ENCODE data around the gene LRP1.

DNA sequence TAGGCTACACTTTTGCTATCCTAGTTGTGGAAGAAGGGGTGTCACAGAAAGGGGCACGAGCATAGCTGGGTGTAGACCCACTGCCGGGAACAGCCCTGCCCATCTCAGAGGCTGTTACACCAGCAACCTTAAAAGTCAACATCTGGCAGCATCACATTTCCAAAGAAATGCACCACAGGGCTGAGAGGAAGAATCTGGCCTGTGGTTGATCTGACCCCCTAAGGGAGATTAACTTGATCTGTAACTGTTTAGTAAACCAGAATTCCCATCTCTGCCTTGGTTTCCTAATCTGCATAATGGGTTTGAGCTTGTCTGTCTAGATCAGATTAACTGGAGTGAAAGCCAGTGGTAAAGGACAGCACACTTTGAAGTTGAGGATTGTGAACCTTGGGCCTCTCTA is 17.8 kb downstream of the LRP1 start:
- TF ChIP-seq, protein P1, sequence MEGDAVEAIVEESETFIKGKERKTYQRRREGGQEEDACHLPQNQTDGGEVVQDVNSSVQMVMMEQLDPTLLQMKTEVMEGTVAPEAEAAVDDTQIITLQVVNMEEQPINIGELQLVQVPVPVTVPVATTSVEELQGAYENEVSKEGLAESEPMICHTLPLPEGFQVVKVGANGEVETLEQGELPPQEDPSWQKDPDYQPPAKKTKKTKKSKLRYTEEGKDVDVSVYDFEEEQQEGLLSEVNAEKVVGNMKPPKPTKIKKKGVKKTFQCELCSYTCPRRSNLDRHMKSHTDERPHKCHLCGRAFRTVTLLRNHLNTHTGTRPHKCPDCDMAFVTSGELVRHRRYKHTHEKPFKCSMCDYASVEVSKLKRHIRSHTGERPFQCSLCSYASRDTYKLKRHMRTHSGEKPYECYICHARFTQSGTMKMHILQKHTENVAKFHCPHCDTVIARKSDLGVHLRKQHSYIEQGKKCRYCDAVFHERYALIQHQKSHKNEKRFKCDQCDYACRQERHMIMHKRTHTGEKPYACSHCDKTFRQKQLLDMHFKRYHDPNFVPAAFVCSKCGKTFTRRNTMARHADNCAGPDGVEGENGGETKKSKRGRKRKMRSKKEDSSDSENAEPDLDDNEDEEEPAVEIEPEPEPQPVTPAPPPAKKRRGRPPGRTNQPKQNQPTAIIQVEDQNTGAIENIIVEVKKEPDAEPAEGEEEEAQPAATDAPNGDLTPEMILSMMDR (IDR thresholded peaks at IDR 0.05; ENCODE audit: low read depth, low read length): no peak
- no peak for TF ChIP-seq MYC (IDR thresholded peaks at IDR 0.05; ENCODE audit: low read depth, low read length)
